CD14-positive monocyte (primary cell): ENCODE data around the gene CCNK. TPM values are rescaled to one million over a fixed set of nuclear protein-coding genes. Genes with fewer than 3 reads are reported as not detected.

ENCODE experiments used
- DNase-seq, 3 donors: peaks; one replicate each; pipeline ENCODE4 v3.0.0-alpha.2; 2011 to 2022
- H2AFZ ChIP-seq: 2 replicates; pipeline ENCODE4 v1.6.0; 2012; ENCODE audit warnings: mild to moderate bottlenecking, low read depth, low read length, inconsistent platforms; ENCODE audit not compliant: insufficient read depth, poor library complexity, severe bottlenecking
- H3K27ac ChIP-seq, 2 donors: 1 replicate in 1 of 2; 2 replicates in 1 of 2; pipeline ENCODE4 v1.5.1; 2012 to 2013; ENCODE audit warnings: low read length in 2 of 2, control low read depth in 1 of 2, inconsistent platforms in 1 of 2, low read depth in 1 of 2, mild to moderate bottlenecking in 1 of 2
- H3K27me3 ChIP-seq, 2 donors: one replicate each; pipeline versions ENCODE4 v1.6.0 to v1.6.1; 2011 to 2013; ENCODE audit warnings: low read length in 2 of 2; ENCODE audit not compliant: control insufficient read depth in 2 of 2, insufficient read depth in 2 of 2
- H3K36me3 ChIP-seq, 2 donors: replicated peaks in 1 of 2; 1 replicate in 1 of 2; 2 replicates in 1 of 2; pipeline versions ENCODE4 v1.5.1 to v1.6.1; 2012 to 2013; ENCODE audit warnings: low read length in 2 of 2, control low read depth in 1 of 2, inconsistent platforms in 1 of 2, mild to moderate bottlenecking in 1 of 2; ENCODE audit not compliant: insufficient read depth in 2 of 2, control insufficient read depth in 1 of 2
- H3K4me1 ChIP-seq, 2 donors: 1 replicate in 1 of 2; 2 replicates in 1 of 2; pipeline versions ENCODE4 v1.5.1 to v1.6.1; 2012 to 2013; ENCODE audit warnings: low read length in 2 of 2, control low read depth in 1 of 2, inconsistent platforms in 1 of 2, mild to moderate bottlenecking in 1 of 2, moderate library complexity in 1 of 2; ENCODE audit not compliant: insufficient read depth in 2 of 2, control insufficient read depth in 1 of 2
- H3K4me2 ChIP-seq: replicated peaks from 2 replicates; pipeline ENCODE3; 2012; ENCODE audit warnings: low read length, moderate library complexity, mild to moderate bottlenecking; ENCODE audit not compliant: poor library complexity, severe bottlenecking; ENCODE audit errors: extremely low read depth
- H3K4me3 ChIP-seq, 3 experiments: fragments of 200-600 bp in 1 of 3; sonication (generic) in 1 of 3; replicated peaks in 1 of 3; 1 replicate in 2 of 3; 2 replicates in 1 of 3; pipeline ENCODE4 v1.5.1; 2011 to 2013; ENCODE audit warnings: low read length in 3 of 3, mild to moderate bottlenecking in 3 of 3, control low read depth in 2 of 3, low read depth in 2 of 3, inconsistent platforms in 1 of 3, moderate library complexity in 1 of 3
- H3K79me2 ChIP-seq: 2 replicates; pipeline ENCODE4 v1.6.0; 2012; ENCODE audit warnings: mild to moderate bottlenecking, control low read depth, inconsistent platforms, low read length, moderate library complexity; ENCODE audit not compliant: insufficient read depth
- H3K9ac ChIP-seq: 2 replicates; pipeline ENCODE4 v1.6.0; 2017; ENCODE audit warnings: low read length, mild to moderate bottlenecking; ENCODE audit not compliant: insufficient read depth, poor library complexity, severe bottlenecking
- H3K9me3 ChIP-seq, 2 donors: replicated peaks in 1 of 2; 1 replicate in 1 of 2; 2 replicates in 1 of 2; pipeline versions ENCODE4 v1.5.1 to v1.6.1; 2012 to 2013; ENCODE audit warnings: low read length in 2 of 2, control low read depth in 1 of 2; ENCODE audit not compliant: control insufficient read depth in 1 of 2, insufficient read depth in 1 of 2
- H4K20me1 ChIP-seq: 2 replicates; pipeline ENCODE4 v1.6.0; 2012; ENCODE audit warnings: mild to moderate bottlenecking, low read length, control low read depth, moderate library complexity; ENCODE audit not compliant: insufficient read depth
- H3K27ac Mint-ChIP-seq, 7 donors: one replicate each; pipeline ENCODE4 v1.8.0; 2020; ENCODE audit warnings: mild to moderate bottlenecking in 7 of 7, mixed read lengths in 7 of 7, moderate library complexity in 6 of 7, inconsistent platforms in 2 of 7
- H3K27me3 Mint-ChIP-seq, 3 donors: one replicate each; pipeline ENCODE4 v1.8.0; 2021 to 2022; ENCODE audit warnings: low read depth in 3 of 3, mild to moderate bottlenecking in 3 of 3, mixed read lengths in 3 of 3, moderate library complexity in 3 of 3, inconsistent platforms in 1 of 3
- H3K36me3 Mint-ChIP-seq, 2 donors: one replicate each; pipeline ENCODE4 v1.8.0; 2020; ENCODE audit warnings: mixed read lengths in 2 of 2, inconsistent platforms in 1 of 2, mild to moderate bottlenecking in 1 of 2
- H3K4me1 Mint-ChIP-seq: one replicate; pipeline ENCODE4 v1.8.0; 2020; ENCODE audit warnings: mild to moderate bottlenecking, mixed read lengths
- H3K4me3 Mint-ChIP-seq, 2 donors: one replicate each; pipeline ENCODE4 v1.8.0; 2020; ENCODE audit warnings: mild to moderate bottlenecking in 2 of 2, mixed read lengths in 2 of 2, moderate library complexity in 1 of 2
- H3K9me3 Mint-ChIP-seq, 7 donors: one replicate each; pipeline ENCODE4 v1.8.0; 2020 to 2022; ENCODE audit warnings: mixed read lengths in 7 of 7, mild to moderate bottlenecking in 6 of 7, moderate library complexity in 6 of 7, inconsistent platforms in 2 of 7
- CTCF ChIP-seq: fragments of 200-600 bp; IDR thresholded peaks from one replicate; pipeline ENCODE4 v1.8.0; 2022; ENCODE audit warnings: antibody characterized with exemption, mild to moderate bottlenecking
- WGBS: methylation state at CpG from one replicate; pipeline ENCODE4 v1.1.5; 2013; ENCODE audit warnings: missing lambda C conversion rate; ENCODE audit not compliant: insufficient coverage; 5-methylcytosine and 5-hydroxymethylcytosine counted together
- intact Hi-C, 2 donors: fragments of 100-400 bp; cut with micrococcal nuclease; formaldehyde crosslinking; loops; one replicate each; pipeline versions ENCODE4 v1.15.0 to v1.15.1; 2023
- polyA plus RNA-seq, 3 donors: library from polyadenylated mRNA; depleted of rRNA in 1 of 3; unstranded in 2 of 3; stranded (reverse) in 1 of 3; fragments of 300-500 nt in 2 of 3; fragments of >200 nt in 1 of 3; fragmentation: Illumina TruSeq in 2 of 3; gene quantifications; 1 replicate in 2 of 3; 2 replicates in 1 of 3; pipeline ENCODE4 v1.2.3, GENCODE V29; 2012 to 2021

CCNK gene
- polyA plus RNA-seq, 3 donors, result 7.7 to 21.5 (median 14.7) TPM

GRCh38 chr14:99475179-99475578 is 6.0 kb upstream of the CCNK start:
- Mint-ChIP-seq H3K36me3 (peaks cover 0 to 3% of the 10 kb centered on the region in 2 donors), H3K4me3 (no peak overlapping the region), H3K27me3 (peaks cover 0 to 2% (median 0%) of the 10 kb centered on the region in 3 donors), H3K4me1 (peaks cover 45% of the 10 kb centered on the region), H3K9me3 (no peaks in the 10 kb centered on the region), H3K27ac (no peak overlapping the region)
- H3K4me2 ChIP-seq, result no peak overlapping the region
- H3K4me3 ChIP-seq, result no peak overlapping the region
- peaks cover 100% of the 10 kb centered on the region for H3K79me2 ChIP-seq
- intact Hi-C loops, result no loop called here
- DNase-seq, result no peak
- no peak overlapping the region for H3K9ac ChIP-seq
- no peaks in the 10 kb centered on the region for H3K27me3 ChIP-seq
- peaks cover 96% of the 10 kb centered on the region for H4K20me1 ChIP-seq
- no peaks in the 10 kb centered on the region for H3K36me3 ChIP-seq
- H3K9me3 ChIP-seq, result no peaks in the 10 kb centered on the region
- 100% methylated on average over 9 of the region's 9 CpGs for WGBS
- no peak overlapping the region for H3K27ac ChIP-seq
- TF ChIP-seq CTCF, result no peak
- H3K4me1 ChIP-seq, result peaks cover 24 to 38% of the 10 kb centered on the region in 2 donors
- H2AFZ ChIP-seq, result no peak overlapping the region

- Mint-ChIP-seq H3K27me3 (peaks cover 0 to 2% (median 0%) of the 10 kb centered on the region in 3 donors), H3K9me3 (no peaks in the 10 kb centered on the region), H3K36me3 (peaks cover 0 to 3% of the 10 kb centered on the region in 2 donors), H3K27ac (no peak overlapping the region), H3K4me1 (peaks cover 45% of the 10 kb centered on the region), H3K4me3 (no peak overlapping the region)
- Histone ChIP-seq H3K79me2 (peaks cover 96% of the 10 kb centered on the region), H3K4me1 (peaks cover 24 to 38% of the 10 kb centered on the region in 2 donors), H3K4me3 (no peak overlapping the region), H3K27ac (peak overlapping the region in 1 of 2 donors; percentile 44), H3K4me2 (no peak overlapping the region), H3K9ac (no peak overlapping the region), H3K27me3 (no peaks in the 10 kb centered on the region), H4K20me1 (peaks cover 91% of the 10 kb centered on the region), H2AFZ (no peak overlapping the region), H3K9me3 (no peaks in the 10 kb centered on the region), H3K36me3 (no peaks in the 10 kb centered on the region)
- DNase-seq, result no peak
- 83% methylated on average over 1 of the region's 2 CpGs for WGBS
- intact Hi-C loops, result no loop called here
- no peak for TF ChIP-seq CTCF
These were observed 5.5 kb upstream of the CCNK start for GRCh38 chr14:99475660-99476059.
